Measurements from ENCODE around the gene DACT2.
"Not testable (repeated sequence)": the region's sequence is repeated elsewhere in the genome, so short reads cannot be mapped to it uniquely, and the experiment has no call there.

DACT2 gene

GRCh38 chr6:168303982-168304751 lies 15.4 kb downstream of the DACT2 start:
- DNase-seq (ENCODE audit: low read depth), result no peak

GRCh38 chr6:168302534-168302933 lies 17.0 kb downstream of the DACT2 start:
- no peak for DNase-seq (ENCODE audit: low read depth)

GRCh38 chr6:168301648-168302398 lies 17.8 kb downstream of the DACT2 start:
- DNase-seq (ENCODE audit: low read depth), result no peak

- no peak for DNase-seq (ENCODE audit: low read depth)
These were observed 18.5 kb downstream of the DACT2 start for GRCh38 chr6:168300975-168301647.

GRCh38 chr6:168299541-168300511 lies 19.8 kb downstream of the DACT2 start:
- DNase-seq (ENCODE audit: low read depth), result no peak

- no peak for DNase-seq (ENCODE audit: low read depth)
These were observed 21.9 kb downstream of the DACT2 start for GRCh38 chr6:168297643-168298042.

- no peak for DNase-seq (ENCODE audit: low read depth)
These were observed 24.7 kb downstream of the DACT2 start for GRCh38 chr6:168294901-168295300.

- DNase-seq (ENCODE audit: low read depth), result no peak
These were observed 25.7 kb downstream of the DACT2 start for GRCh38 chr6:168293636-168294530.

- no peak for DNase-seq (ENCODE audit: low read depth)
These were observed 26.8 kb downstream of the DACT2 start for GRCh38 chr6:168292826-168293225.

- no peak for DNase-seq (ENCODE audit: low read depth)
These were observed 28.1 kb downstream of the DACT2 start for GRCh38 chr6:168291450-168291849.

GRCh38 chr6:168290095-168290494 lies 29.5 kb downstream of the DACT2 start:
- no peak for DNase-seq (ENCODE audit: low read depth)

- no peak for DNase-seq (ENCODE audit: low read depth)
These were observed 30.0 kb downstream of the DACT2 start for GRCh38 chr6:168289571-168289962.

GRCh38 chr6:168288781-168289570 lies 30.6 kb downstream of the DACT2 start:
- DNase-seq (ENCODE audit: low read depth), result no peak

- not testable (repeated sequence) for DNase-seq (ENCODE audit: low read depth)
These were observed 32.1 kb downstream of the DACT2 start for GRCh38 chr6:168287460-168287859.

- DNase-seq (ENCODE audit: low read depth), result not testable (repeated sequence)
These were observed 32.7 kb downstream of the DACT2 start for GRCh38 chr6:168286771-168287446.

GRCh38 chr6:168286116-168286515 lies 33.5 kb downstream of the DACT2 start:
- DNase-seq (ENCODE audit: low read depth), result no peak

- no peak for DNase-seq (ENCODE audit: low read depth)
These were observed 34.1 kb downstream of the DACT2 start for GRCh38 chr6:168285456-168285855.

GRCh38 chr6:168284187-168284586 lies 35.4 kb downstream of the DACT2 start:
- DNase-seq (ENCODE audit: low read depth), result no peak

- no peak for DNase-seq (ENCODE audit: low read depth)
These were observed 35.9 kb downstream of the DACT2 start for GRCh38 chr6:168283686-168284025.
